A673 (cell line): ENCODE measurements around the gene ASPG.

ENCODE experiments used
- EZH2 ChIP-seq: fragments of 200-600 bp; sonication (generic); IDR thresholded peaks from 2 replicates; pipeline ENCODE4 v1.6.1; 2017; ENCODE audit warnings: borderline replicate concordance, low read depth, mild to moderate bottlenecking, mixed read lengths, antibody characterized with exemption, low read length; ENCODE audit not compliant: poor library complexity, severe bottlenecking
- TF ChIP-seq, protein P1 (sequence below): fragments of 300-800, 200-600 bp; sonication (generic); conservative IDR thresholded peaks from 2 replicates; pipeline ENCODE4 v1.5.1; 2017; ENCODE audit warnings: low read depth, mild to moderate bottlenecking, antibody characterized with exemption, low read length, moderate library complexity, mixed read lengths

DNA sequence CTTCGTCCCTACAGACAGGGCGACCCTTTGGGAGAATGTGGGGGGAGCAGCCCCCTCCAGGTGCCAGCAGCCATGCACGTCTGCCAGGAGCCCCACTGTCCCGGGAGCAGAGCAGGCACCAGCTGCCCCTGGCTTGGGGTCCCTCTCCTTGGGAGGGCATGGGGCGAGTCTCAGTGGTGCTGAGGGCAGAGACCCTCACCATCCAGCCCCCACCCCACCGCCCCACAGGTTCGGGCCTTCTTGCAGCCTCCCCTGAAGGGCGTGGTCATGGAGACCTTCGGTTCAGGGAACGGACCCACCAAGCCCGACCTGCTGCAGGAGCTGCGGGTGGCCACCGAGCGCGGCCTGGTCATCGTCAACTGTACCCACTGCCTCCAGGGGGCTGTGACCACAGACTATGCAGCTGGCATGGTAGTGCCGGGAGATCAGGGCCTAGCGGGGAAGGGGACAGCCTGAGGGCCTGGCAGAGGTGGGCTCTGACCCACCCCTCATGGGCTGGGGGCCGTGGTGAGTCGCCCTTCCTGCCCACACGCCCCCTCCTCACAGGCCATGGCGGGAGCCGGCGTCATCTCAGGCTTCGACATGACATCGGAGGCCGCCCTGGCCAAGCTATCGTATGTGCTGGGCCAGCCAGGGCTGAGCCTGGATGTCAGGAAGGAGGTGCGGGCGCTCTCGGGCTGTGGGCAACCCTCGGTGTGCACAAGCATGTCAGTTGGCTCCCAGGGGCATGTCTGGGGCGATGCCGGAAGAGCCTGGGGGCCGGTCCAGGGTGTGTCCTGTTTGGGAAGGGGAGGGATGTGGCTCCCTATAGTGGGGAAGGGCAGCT lies 18.8 kb downstream of the ASPG start:
- TF ChIP-seq, protein P1, sequence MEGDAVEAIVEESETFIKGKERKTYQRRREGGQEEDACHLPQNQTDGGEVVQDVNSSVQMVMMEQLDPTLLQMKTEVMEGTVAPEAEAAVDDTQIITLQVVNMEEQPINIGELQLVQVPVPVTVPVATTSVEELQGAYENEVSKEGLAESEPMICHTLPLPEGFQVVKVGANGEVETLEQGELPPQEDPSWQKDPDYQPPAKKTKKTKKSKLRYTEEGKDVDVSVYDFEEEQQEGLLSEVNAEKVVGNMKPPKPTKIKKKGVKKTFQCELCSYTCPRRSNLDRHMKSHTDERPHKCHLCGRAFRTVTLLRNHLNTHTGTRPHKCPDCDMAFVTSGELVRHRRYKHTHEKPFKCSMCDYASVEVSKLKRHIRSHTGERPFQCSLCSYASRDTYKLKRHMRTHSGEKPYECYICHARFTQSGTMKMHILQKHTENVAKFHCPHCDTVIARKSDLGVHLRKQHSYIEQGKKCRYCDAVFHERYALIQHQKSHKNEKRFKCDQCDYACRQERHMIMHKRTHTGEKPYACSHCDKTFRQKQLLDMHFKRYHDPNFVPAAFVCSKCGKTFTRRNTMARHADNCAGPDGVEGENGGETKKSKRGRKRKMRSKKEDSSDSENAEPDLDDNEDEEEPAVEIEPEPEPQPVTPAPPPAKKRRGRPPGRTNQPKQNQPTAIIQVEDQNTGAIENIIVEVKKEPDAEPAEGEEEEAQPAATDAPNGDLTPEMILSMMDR: no peak
- no peak for TF ChIP-seq EZH2
